Neural progenitor cell (in vitro differentiated cells): ENCODE measurements around the gene ATOX1. TPM values are rescaled to one million over a fixed set of nuclear protein-coding genes. Genes with fewer than 3 reads are reported as not detected.

Source experiments
- DNase-seq: peaks from one replicate; pipeline ENCODE4 v3.0.0-alpha.2; 2016; ENCODE audit warnings: low spot score
- H2AFZ ChIP-seq: fragments of 200-600 bp; sonication (generic); replicated peaks from 2 replicates; pipeline ENCODE4 v1.6.1; 2016; ENCODE audit warnings: antibody characterized with exemption
- H3F3A ChIP-seq: fragments of 200-600 bp; sonication (generic); 2 replicates; pipeline ENCODE4 v1.6.1; 2016; ENCODE audit warnings: antibody characterized with exemption, low read depth
- H3K27ac ChIP-seq: fragments of 200-600 bp; sonication (generic); 2 replicates; pipeline ENCODE4 v1.5.1; 2016; ENCODE audit warnings: mild to moderate bottlenecking
- H3K27me3 ChIP-seq: fragments of 200-600 bp; sonication (generic); 2 replicates; pipeline ENCODE4 v1.6.1; 2016; ENCODE audit warnings: mild to moderate bottlenecking, moderate library complexity
- H3K36me3 ChIP-seq: fragments of 200-600 bp; sonication (generic); 2 replicates; pipeline ENCODE4 v1.5.1; 2016
- H3K4me1 ChIP-seq: fragments of 200-600 bp; sonication (generic); 2 replicates; pipeline ENCODE4 v1.6.1; 2016; ENCODE audit warnings: mixed run types
- H3K4me2 ChIP-seq: fragments of 200-600 bp; sonication (generic); 2 replicates; pipeline ENCODE4 v1.6.1; 2016
- H3K4me3 ChIP-seq: fragments of 200-600 bp; sonication (generic); 2 replicates; pipeline ENCODE4 v1.5.1; 2016
- H3K79me2 ChIP-seq: fragments of 200-600 bp; sonication (generic); 2 replicates; pipeline ENCODE4 v1.6.1; 2016; ENCODE audit warnings: low read depth
- H3K9ac ChIP-seq: fragments of 200-600 bp; sonication (generic); 2 replicates; pipeline ENCODE4 v1.6.1; 2016
- H3K9me3 ChIP-seq: fragments of 200-600 bp; sonication (generic); 2 replicates; pipeline ENCODE4 v1.5.1; 2016; ENCODE audit warnings: low read depth
- H4K20me1 ChIP-seq: fragments of 200-600 bp; sonication (generic); 2 replicates; pipeline ENCODE4 v1.6.1; 2016; ENCODE audit warnings: low read depth
- H3K27ac Mint-ChIP-seq: 3 replicates; pipeline ENCODE4 v1.8.0; 2021; ENCODE audit warnings: mixed read lengths
- H3K27me3 Mint-ChIP-seq: 2 replicates; pipeline ENCODE4 v1.8.0; 2022; ENCODE audit warnings: low read depth, mild to moderate bottlenecking, inconsistent platforms, moderate library complexity, mixed read lengths; ENCODE audit not compliant: insufficient read depth
- H3K36me3 Mint-ChIP-seq: 3 replicates; pipeline ENCODE4 v1.8.0; 2021; ENCODE audit warnings: mixed read lengths
- H3K4me1 Mint-ChIP-seq: 3 replicates; pipeline ENCODE4 v1.8.0; 2021; ENCODE audit warnings: mixed read lengths
- H3K4me3 Mint-ChIP-seq: 3 replicates; pipeline ENCODE4 v1.8.0; 2021; ENCODE audit warnings: mild to moderate bottlenecking, moderate library complexity, mixed read lengths
- H3K9me3 Mint-ChIP-seq: 3 replicates; pipeline ENCODE4 v1.8.0; 2020; ENCODE audit warnings: mixed read lengths
- EZH2 ChIP-seq: fragments of 200-600 bp; sonication (generic); IDR thresholded peaks from 2 replicates; pipeline ENCODE4 v1.6.1; 2017; ENCODE audit warnings: antibody characterized with exemption, mild to moderate bottlenecking, moderate library complexity
- EZH2phosphoT487 ChIP-seq: fragments of 200-600 bp; sonication (generic); IDR thresholded peaks from 2 replicates; pipeline ENCODE4 v1.6.1; 2017; ENCODE audit warnings: antibody characterized with exemption
- total RNA-seq: library from RNA; depleted of rRNA; stranded (reverse); fragments of >200 nt; gene quantifications from 2 replicates; pipeline ENCODE4 v1.2.3, GENCODE V29; 2015; ENCODE audit warnings: low replicate concordance
- TF ChIP-seq, protein P1 (sequence below): fragments of 200-600 bp; sonication (generic); IDR thresholded peaks from 2 replicates; pipeline ENCODE4 v1.5.1; 2017; ENCODE audit warnings: antibody characterized with exemption, mild to moderate bottlenecking

The ATOX1 gene
- total RNA-seq, 1 donor from 2014 or later, result 22.8 TPM

DNA sequence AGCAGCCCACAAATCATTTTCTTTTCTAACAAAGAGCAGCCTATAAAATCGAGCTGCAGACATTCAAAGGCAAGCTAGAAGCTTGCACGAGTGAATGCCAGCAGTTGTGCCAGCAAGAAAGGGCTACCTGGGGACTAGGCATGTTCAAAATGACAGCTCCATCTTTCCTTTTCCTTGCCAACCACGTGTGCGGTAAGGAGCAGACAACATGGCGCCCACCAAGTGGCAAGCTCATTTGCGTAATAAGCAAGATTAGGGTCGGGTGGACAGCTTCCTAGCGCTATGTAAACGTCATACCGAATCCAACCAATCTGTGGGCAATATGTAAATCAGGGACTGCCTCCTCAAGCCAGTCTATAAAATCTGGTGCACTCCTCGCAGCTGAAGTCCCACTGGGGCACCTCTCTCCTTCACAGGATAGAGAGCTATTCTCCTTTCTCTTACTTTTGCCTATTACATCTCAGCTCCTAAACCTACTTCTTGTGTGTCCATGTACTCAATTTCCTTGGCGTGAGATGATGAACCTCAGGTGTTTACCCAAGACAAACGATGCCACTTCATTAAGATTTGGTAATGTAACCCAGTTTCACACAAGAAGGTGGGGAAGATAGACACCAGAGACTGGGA is 49.2 kb downstream of the ATOX1 start:
- no peaks in the 10 kb centered on the region for H4K20me1 ChIP-seq
- no peak overlapping the region for H3K4me2 ChIP-seq
- Mint-ChIP-seq H3K27me3 (peaks cover 4% of the 10 kb centered on the region), H3K27ac (no peak overlapping the region), H3K9me3 (peaks cover 10% of the 10 kb centered on the region), H3K4me3 (no peak overlapping the region), H3K4me1 (peaks cover 19% of the 10 kb centered on the region), H3K36me3 (peaks cover 3% of the 10 kb centered on the region)
- no peaks in the 10 kb centered on the region for H3K9me3 ChIP-seq
- H3K9ac ChIP-seq, result no peak overlapping the region
- H3K36me3 ChIP-seq, result no peaks in the 10 kb centered on the region
- H2AFZ ChIP-seq, result no peak overlapping the region
- H3K79me2 ChIP-seq, result no peaks in the 10 kb centered on the region
- H3F3A ChIP-seq, result no peaks in the 10 kb centered on the region
- no peaks in the 10 kb centered on the region for H3K4me1 ChIP-seq
- no peaks in the 10 kb centered on the region for H3K27me3 ChIP-seq
- no peak for DNase-seq
- no peak for TF ChIP-seq EZH2phosphoT487
- TF ChIP-seq, protein P1, sequence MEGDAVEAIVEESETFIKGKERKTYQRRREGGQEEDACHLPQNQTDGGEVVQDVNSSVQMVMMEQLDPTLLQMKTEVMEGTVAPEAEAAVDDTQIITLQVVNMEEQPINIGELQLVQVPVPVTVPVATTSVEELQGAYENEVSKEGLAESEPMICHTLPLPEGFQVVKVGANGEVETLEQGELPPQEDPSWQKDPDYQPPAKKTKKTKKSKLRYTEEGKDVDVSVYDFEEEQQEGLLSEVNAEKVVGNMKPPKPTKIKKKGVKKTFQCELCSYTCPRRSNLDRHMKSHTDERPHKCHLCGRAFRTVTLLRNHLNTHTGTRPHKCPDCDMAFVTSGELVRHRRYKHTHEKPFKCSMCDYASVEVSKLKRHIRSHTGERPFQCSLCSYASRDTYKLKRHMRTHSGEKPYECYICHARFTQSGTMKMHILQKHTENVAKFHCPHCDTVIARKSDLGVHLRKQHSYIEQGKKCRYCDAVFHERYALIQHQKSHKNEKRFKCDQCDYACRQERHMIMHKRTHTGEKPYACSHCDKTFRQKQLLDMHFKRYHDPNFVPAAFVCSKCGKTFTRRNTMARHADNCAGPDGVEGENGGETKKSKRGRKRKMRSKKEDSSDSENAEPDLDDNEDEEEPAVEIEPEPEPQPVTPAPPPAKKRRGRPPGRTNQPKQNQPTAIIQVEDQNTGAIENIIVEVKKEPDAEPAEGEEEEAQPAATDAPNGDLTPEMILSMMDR, result no peak
- H3K4me3 ChIP-seq, result no peak overlapping the region
- no peak overlapping the region for H3K27ac ChIP-seq

DNA sequence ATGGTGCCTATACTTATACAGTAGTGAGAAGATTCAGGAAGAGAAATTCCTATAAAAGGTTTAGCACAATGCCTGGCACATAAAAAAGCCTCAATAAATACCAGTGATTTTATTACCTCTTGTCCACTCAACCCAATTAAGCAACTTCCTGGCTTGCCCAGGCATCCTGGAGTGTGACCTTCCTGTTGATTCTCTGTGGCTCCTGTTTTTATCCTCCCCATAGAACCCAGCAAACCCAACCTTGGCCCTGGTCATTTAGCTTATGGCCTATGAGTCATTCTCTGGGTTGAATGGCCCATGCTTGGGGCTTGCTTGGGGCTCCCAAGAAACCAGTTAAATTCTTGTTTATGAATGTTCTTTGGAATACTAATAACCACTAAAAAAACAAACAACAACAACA is 50.3 kb downstream of the ATOX1 start:
- no peak overlapping the region for H3K27ac Mint-ChIP-seq
- TF ChIP-seq, protein P1, result no peak
- TF ChIP-seq EZH2phosphoT487, result no peak
- TF ChIP-seq EZH2, result no peak
- Histone ChIP-seq H3K27me3 (no peaks in the 10 kb centered on the region), H3K36me3 (no peaks in the 10 kb centered on the region), H3K4me1 (no peaks in the 10 kb centered on the region), H2AFZ (no peak overlapping the region), H3K9ac (no peak overlapping the region), H3K27ac (no peak overlapping the region), H3K4me3 (no peak overlapping the region), H3F3A (no peaks in the 10 kb centered on the region), H3K9me3 (no peaks in the 10 kb centered on the region), H3K79me2 (no peaks in the 10 kb centered on the region), H3K4me2 (no peak overlapping the region), H4K20me1 (no peaks in the 10 kb centered on the region)
- H3K4me3 Mint-ChIP-seq, result no peak overlapping the region
- H3K36me3 Mint-ChIP-seq, result peaks cover 3% of the 10 kb centered on the region
- DNase-seq, result no peak
- peaks cover 10% of the 10 kb centered on the region for H3K9me3 Mint-ChIP-seq
- peaks cover 23% of the 10 kb centered on the region for H3K4me1 Mint-ChIP-seq
- peaks cover 5% of the 10 kb centered on the region for H3K27me3 Mint-ChIP-seq

DNA sequence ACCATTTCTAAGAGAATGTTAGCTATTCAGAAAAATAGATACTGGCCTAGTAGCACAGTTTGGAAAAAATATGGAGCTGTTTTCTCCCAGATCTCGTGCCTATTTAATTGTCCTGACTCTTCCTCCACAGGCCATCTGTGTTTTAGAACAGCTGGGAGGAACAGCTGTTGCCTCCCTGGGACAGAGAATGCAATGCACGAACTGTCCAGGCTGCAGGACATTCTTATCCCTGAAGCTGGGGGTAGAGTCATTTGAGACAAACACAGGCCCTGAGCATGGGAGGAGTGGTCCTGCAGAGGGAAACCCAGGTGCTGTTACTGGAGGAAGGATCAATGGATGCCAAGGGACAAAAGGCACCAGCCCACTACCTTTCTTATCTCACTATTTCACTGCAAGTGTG is 50.9 kb downstream of the ATOX1 start:
- Histone ChIP-seq H3K27me3 (no peaks in the 10 kb centered on the region), H3K36me3 (no peaks in the 10 kb centered on the region), H4K20me1 (no peaks in the 10 kb centered on the region), H2AFZ (no peak overlapping the region), H3K27ac (no peak overlapping the region), H3K4me2 (no peak overlapping the region), H3K4me3 (no peak overlapping the region), H3K4me1 (no peaks in the 10 kb centered on the region), H3K79me2 (no peaks in the 10 kb centered on the region), H3K9me3 (no peaks in the 10 kb centered on the region), H3K9ac (no peak overlapping the region), H3F3A (no peaks in the 10 kb centered on the region)
- TF ChIP-seq EZH2 (no peak), EZH2phosphoT487 (no peak)
- TF ChIP-seq, protein P1, result no peak
- H3K27ac Mint-ChIP-seq, result peak overlapping the region; percentile 81
- no peak overlapping the region for H3K4me3 Mint-ChIP-seq
- DNase-seq, result peak; percentile 50
- peaks cover 20% of the 10 kb centered on the region for H3K4me1 Mint-ChIP-seq
- peaks cover 6% of the 10 kb centered on the region for H3K9me3 Mint-ChIP-seq
- peaks cover 7% of the 10 kb centered on the region for H3K27me3 Mint-ChIP-seq
- no peaks in the 10 kb centered on the region for H3K36me3 Mint-ChIP-seq
